KMS-11 (cell line): Measurements from ENCODE around the gene CMSS1.

ENCODE experiments used
- H2AFZ ChIP-seq: fragments of 200-600 bp; sonication (generic); 2 replicates; pipeline ENCODE4 v1.6.1; 2016; ENCODE audit warnings: antibody characterized with exemption, mixed run types, low read depth
- H3K27ac ChIP-seq: fragments of 200-600 bp; sonication (generic); 2 replicates; pipeline ENCODE4 v1.6.1; 2016; ENCODE audit warnings: mild to moderate bottlenecking, mixed run types
- H3K27me3 ChIP-seq: fragments of 200-600 bp; sonication (generic); 2 replicates; pipeline ENCODE4 v1.6.1; 2017; ENCODE audit warnings: mild to moderate bottlenecking, low read depth, mixed run types, moderate library complexity; ENCODE audit not compliant: insufficient read depth
- H3K36me3 ChIP-seq: fragments of 200-600 bp; sonication (generic); 2 replicates; pipeline ENCODE4 v1.6.1; 2017; ENCODE audit warnings: mild to moderate bottlenecking, mixed run types; ENCODE audit not compliant: insufficient read depth
- H3K4me1 ChIP-seq: fragments of 200-600 bp; sonication (generic); 2 replicates; pipeline ENCODE4 v1.6.1; 2016; ENCODE audit warnings: mild to moderate bottlenecking, low read depth, mixed run types; ENCODE audit not compliant: poor library complexity, severe bottlenecking
- H3K4me2 ChIP-seq: fragments of 200-600 bp; sonication (generic); 2 replicates; pipeline ENCODE4 v1.7.0; 2016; ENCODE audit warnings: mild to moderate bottlenecking, mixed run types
- H3K4me3 ChIP-seq: fragments of 200-600 bp; sonication (generic); IDR thresholded peaks from 2 replicates; pipeline ENCODE4 v1.6.1; 2017; ENCODE audit warnings: low read depth, low read length, mixed read lengths; ENCODE audit not compliant: insufficient read depth
- H3K79me2 ChIP-seq: fragments of 200-600 bp; sonication (generic); 2 replicates; pipeline ENCODE4 v1.6.1; 2016; ENCODE audit warnings: low read depth, mixed run types; ENCODE audit not compliant: insufficient read depth
- H3K9ac ChIP-seq: fragments of 200-600 bp; sonication (generic); 2 replicates; pipeline ENCODE4 v1.6.1; 2016; ENCODE audit warnings: mild to moderate bottlenecking, mixed run types
- H4K20me1 ChIP-seq: fragments of 200-600 bp; sonication (generic); 2 replicates; pipeline ENCODE4 v1.6.1; 2016; ENCODE audit warnings: mild to moderate bottlenecking, mixed run types; ENCODE audit not compliant: insufficient read depth
- TF ChIP-seq, protein P1 (sequence below): fragments of 200-600 bp; sonication (generic); conservative IDR thresholded peaks from 2 replicates; pipeline ENCODE4 v1.6.1; 2017; ENCODE audit warnings: low read depth, mild to moderate bottlenecking, antibody characterized with exemption, low read length, moderate library complexity, mixed read lengths

The CMSS1 gene

DNA sequence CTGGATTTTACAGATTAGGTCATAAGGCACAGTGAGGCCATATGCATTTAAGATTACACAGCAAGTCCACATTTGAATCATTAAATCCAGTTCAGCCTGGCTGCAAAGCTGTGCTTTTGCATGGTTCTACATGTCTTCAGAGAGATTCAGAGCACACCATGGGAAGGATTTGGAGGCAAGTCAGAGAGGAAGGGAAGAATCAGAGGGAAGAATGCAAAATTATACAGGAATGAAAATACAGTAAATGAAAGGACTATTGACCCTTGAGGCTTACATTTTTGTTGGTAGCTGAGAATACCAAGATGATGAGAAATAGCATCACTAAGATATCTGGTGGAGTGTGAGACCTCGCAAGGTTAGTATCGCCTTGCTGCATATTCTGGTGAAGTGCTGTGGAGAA is 282.8 kb downstream of the CMSS1 start:
- Histone ChIP-seq H3K27me3 (no peaks in the 10 kb centered on the region), H2AFZ (no peak overlapping the region), H4K20me1 (no peaks in the 10 kb centered on the region), H3K4me2 (no peak overlapping the region), H3K4me3 (no peak overlapping the region), H3K4me1 (peaks cover 33% of the 10 kb centered on the region), H3K9ac (no peak overlapping the region), H3K79me2 (no peaks in the 10 kb centered on the region), H3K27ac (no peak overlapping the region), H3K36me3 (no peaks in the 10 kb centered on the region)
- TF ChIP-seq, protein P1, sequence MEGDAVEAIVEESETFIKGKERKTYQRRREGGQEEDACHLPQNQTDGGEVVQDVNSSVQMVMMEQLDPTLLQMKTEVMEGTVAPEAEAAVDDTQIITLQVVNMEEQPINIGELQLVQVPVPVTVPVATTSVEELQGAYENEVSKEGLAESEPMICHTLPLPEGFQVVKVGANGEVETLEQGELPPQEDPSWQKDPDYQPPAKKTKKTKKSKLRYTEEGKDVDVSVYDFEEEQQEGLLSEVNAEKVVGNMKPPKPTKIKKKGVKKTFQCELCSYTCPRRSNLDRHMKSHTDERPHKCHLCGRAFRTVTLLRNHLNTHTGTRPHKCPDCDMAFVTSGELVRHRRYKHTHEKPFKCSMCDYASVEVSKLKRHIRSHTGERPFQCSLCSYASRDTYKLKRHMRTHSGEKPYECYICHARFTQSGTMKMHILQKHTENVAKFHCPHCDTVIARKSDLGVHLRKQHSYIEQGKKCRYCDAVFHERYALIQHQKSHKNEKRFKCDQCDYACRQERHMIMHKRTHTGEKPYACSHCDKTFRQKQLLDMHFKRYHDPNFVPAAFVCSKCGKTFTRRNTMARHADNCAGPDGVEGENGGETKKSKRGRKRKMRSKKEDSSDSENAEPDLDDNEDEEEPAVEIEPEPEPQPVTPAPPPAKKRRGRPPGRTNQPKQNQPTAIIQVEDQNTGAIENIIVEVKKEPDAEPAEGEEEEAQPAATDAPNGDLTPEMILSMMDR, result no peak

DNA sequence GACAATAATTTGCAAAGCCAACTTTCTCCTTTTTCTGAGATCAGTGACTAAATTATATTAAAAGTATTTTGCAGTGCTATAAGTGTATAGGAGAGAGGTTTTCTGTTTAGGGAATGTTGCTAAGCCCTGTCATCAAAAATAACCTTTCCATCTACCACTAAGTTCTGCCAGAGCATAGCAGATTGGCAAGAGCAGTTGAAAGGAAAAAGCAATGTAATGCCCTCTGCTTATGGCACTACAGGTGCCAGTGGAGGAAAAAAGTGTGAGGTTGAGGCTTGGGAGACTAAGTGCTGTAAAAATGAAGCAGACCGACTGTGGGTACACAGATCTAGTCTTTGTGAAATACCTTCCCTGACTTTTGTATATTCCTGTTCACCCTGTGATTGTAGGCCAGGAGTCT is 285.1 kb downstream of the CMSS1 start:
- no peak overlapping the region for H3K9ac ChIP-seq
- H3K79me2 ChIP-seq, result no peaks in the 10 kb centered on the region
- H3K4me3 ChIP-seq, result no peak overlapping the region
- TF ChIP-seq, protein P1, result no peak
- H3K4me1 ChIP-seq, result peaks cover 57% of the 10 kb centered on the region
- peak overlapping the region; percentile 85 for H3K27ac ChIP-seq
- H2AFZ ChIP-seq, result no peak overlapping the region
- H3K4me2 ChIP-seq, result peak overlapping the region; percentile 83
- no peaks in the 10 kb centered on the region for H4K20me1 ChIP-seq
- H3K27me3 ChIP-seq, result no peaks in the 10 kb centered on the region
- no peaks in the 10 kb centered on the region for H3K36me3 ChIP-seq

DNA sequence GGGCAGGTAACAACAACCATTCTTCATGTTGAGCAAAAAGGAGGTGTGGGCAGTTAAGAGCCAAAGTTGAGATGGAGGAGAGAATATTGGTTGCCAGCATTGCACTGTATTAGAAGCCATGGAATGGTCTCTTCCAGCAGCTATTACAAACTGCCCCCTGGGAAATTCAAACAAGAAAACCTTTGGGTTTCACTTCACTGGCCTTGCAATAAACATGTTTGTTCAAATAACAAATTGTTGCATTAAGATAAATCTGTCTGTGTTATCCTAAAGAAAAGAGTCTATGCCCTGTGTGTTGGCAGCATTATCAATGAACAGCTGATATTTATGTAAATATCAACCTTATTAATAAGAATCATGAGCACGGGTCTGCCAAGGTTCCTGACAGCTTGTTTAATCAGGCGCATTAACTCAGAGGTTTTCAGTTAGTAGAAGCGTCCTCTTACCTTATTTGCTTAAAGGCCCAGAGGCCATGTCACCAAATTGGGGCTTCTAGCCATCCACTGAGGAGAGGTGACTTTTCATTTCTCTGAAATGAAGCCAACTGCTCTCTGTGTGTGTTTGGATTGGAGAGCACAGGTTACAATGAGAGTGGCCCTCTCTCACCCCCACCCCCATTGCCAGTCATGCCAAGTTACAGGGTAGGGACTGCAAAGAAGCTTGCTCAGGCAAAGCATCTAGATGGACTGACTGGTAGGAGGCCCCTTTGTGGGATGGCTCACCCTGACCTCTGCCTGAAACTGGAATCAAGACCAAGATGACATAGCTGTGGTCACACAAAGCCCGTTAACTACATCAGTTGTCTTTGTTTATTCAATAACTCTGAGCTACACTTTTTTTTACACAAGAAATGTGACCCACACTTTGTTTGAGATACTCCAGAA is 286.1 kb downstream of the CMSS1 start:
- Histone ChIP-seq H3K4me1 (peaks cover 67% of the 10 kb centered on the region), H3K4me2 (peak overlapping the region; percentile 83), H3K79me2 (no peaks in the 10 kb centered on the region), H2AFZ (peak overlapping the region; percentile 13; the same call in 1 of the 2 replicates), H3K27ac (peak overlapping the region; percentile 85), H3K9ac (peak overlapping the region; percentile 17; the same call in 1 of the 2 replicates), H3K36me3 (no peaks in the 10 kb centered on the region), H4K20me1 (no peaks in the 10 kb centered on the region), H3K27me3 (no peaks in the 10 kb centered on the region), H3K4me3 (no peak overlapping the region)
- TF ChIP-seq, protein P1, result no peak

DNA sequence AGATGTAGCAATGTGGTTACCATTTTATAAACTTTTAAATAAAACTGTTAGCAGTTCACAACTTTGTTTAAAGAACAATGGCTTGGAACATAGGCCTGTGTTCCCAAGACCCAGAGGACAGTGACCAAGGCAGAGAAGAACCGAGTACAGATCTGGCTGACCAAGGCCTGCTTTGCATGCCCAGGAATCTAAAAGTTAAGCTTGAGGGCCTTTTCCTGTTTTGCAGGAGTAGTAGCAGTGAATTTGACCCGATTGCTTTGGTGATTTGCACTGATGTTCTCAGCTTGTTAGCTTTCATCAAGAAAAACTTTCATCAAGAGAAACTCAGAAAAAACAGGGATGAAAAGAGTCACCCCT is 286.8 kb downstream of the CMSS1 start:
- H3K27ac ChIP-seq, result peak overlapping the region; percentile 85
- peak overlapping the region; percentile 27; the same call in 1 of the 2 replicates for H3K9ac ChIP-seq
- no peak overlapping the region for H3K4me3 ChIP-seq
- TF ChIP-seq, protein P1, result no peak
- H4K20me1 ChIP-seq, result no peaks in the 10 kb centered on the region
- no peaks in the 10 kb centered on the region for H3K36me3 ChIP-seq
- H3K4me1 ChIP-seq, result peaks cover 67% of the 10 kb centered on the region
- H3K79me2 ChIP-seq, result no peaks in the 10 kb centered on the region
- peak overlapping the region; percentile 13; the same call in 1 of the 2 replicates for H2AFZ ChIP-seq
- H3K27me3 ChIP-seq, result no peaks in the 10 kb centered on the region
- peak overlapping the region; percentile 83 for H3K4me2 ChIP-seq
